ENCODE data around the gene BAD. TPM values are rescaled to one million over a fixed set of nuclear protein-coding genes. Genes with fewer than 3 reads are reported as not detected.
A peak's percentile ranks its signal among the peaks of the same experiment; 100 is the strongest.

The BAD gene
- total and polyA plus RNA-seq, 5 donors = 87.5 to 164 (median 121) TPM

GRCh38 chr11:64283092-64283491 is 1.4 kb downstream of the BAD start:
- Histone ChIP-seq H3K27me3 (ENCODE audit: control insufficient read depth, insufficient read depth) (no peaks in the 10 kb centered on the region), H3K4me3 (ENCODE audit: low read length) (no peak overlapping the region), H3K9me3 (ENCODE audit: control insufficient read depth, low read length) (no peaks in the 10 kb centered on the region), H3K27ac (ENCODE audit: low read length) (no peak overlapping the region), H3K4me1 (ENCODE audit: control insufficient read depth, insufficient read depth, low read length) (peaks cover 7% of the 10 kb centered on the region)
- intact Hi-C loops (cut with DNase I) = no loop called here
- no peak for ATAC-seq
- WGBS = 96% methylated on average over 3 of the region's 3 CpGs
- DNase-seq = peak in 1 of 3 donors; percentile 38

- no peaks in the 10 kb centered on the region for H3K9me3 ChIP-seq (ENCODE audit: control insufficient read depth, low read length)
- ATAC-seq (no peak), DNase-seq (peak in 1 of 3 donors; percentile 33)
- H3K27me3 ChIP-seq (ENCODE audit: control insufficient read depth, insufficient read depth) = no peaks in the 10 kb centered on the region
- 95% methylated on average over 22 of the region's 22 CpGs for WGBS
- no peak overlapping the region for H3K4me3 ChIP-seq (ENCODE audit: low read length)
- intact Hi-C loops (cut with DNase I) = no loop called here
- H3K27ac ChIP-seq (ENCODE audit: low read length) = no peak overlapping the region
- H3K4me1 ChIP-seq (ENCODE audit: control insufficient read depth, insufficient read depth, low read length) = peaks cover 7% of the 10 kb centered on the region
Measured at GRCh38 chr11:64281957-64282770, 2.3 kb downstream of the BAD start.

GRCh38 chr11:64278576-64279190 is 5.8 kb downstream of the BAD start:
- Histone ChIP-seq H3K4me1 (ENCODE audit: control insufficient read depth, insufficient read depth, low read length) (peaks cover 3% of the 10 kb centered on the region), H3K27me3 (ENCODE audit: control insufficient read depth, insufficient read depth) (no peaks in the 10 kb centered on the region), H3K9me3 (ENCODE audit: control insufficient read depth, low read length) (no peaks in the 10 kb centered on the region), H3K27ac (ENCODE audit: low read length) (no peak overlapping the region), H3K4me3 (ENCODE audit: low read length) (no peak overlapping the region)
- ATAC-seq (no peak), DNase-seq (peak in 1 of 3 donors; percentile 36)
- intact Hi-C loops (cut with DNase I) = no loop called here
- 80% methylated on average over 8 of the region's 8 CpGs for WGBS

GRCh38 chr11:64276653-64277431 is 7.6 kb downstream of the BAD start:
- intact Hi-C loops (cut with DNase I) = no loop called here
- peak in 2 of 3 donors; percentile 52 to 59 for DNase-seq
- WGBS = 77% methylated on average over 17 of the region's 17 CpGs
- H3K9me3 ChIP-seq (ENCODE audit: control insufficient read depth, low read length) = no peaks in the 10 kb centered on the region
- H3K27me3 ChIP-seq (ENCODE audit: control insufficient read depth, insufficient read depth) = no peaks in the 10 kb centered on the region
- peak; percentile 15 to 29 for ATAC-seq
- no peak overlapping the region for H3K4me3 ChIP-seq (ENCODE audit: low read length)
- peaks cover under 1% of the 10 kb centered on the region for H3K4me1 ChIP-seq (ENCODE audit: control insufficient read depth, insufficient read depth, low read length)
- no peak overlapping the region for H3K27ac ChIP-seq (ENCODE audit: low read length)

- Histone ChIP-seq H3K27me3 (ENCODE audit: control insufficient read depth, insufficient read depth) (no peaks in the 10 kb centered on the region), H3K9me3 (ENCODE audit: control insufficient read depth, low read length) (no peaks in the 10 kb centered on the region), H3K4me1 (ENCODE audit: control insufficient read depth, insufficient read depth, low read length) (no peaks in the 10 kb centered on the region), H3K4me3 (ENCODE audit: low read length) (no peak overlapping the region), H3K27ac (ENCODE audit: low read length) (no peak overlapping the region)
- DNase-seq (no peak), ATAC-seq (no peak)
- intact Hi-C loops (cut with DNase I) = no loop called here
- WGBS = 89% methylated on average over 2 of the region's 2 CpGs
Measured at GRCh38 chr11:64275841-64276240, 8.6 kb downstream of the BAD start.

GRCh38 chr11:64275031-64275800 is 9.2 kb downstream of the BAD start:
- WGBS = 89% methylated on average over 15 of the region's 15 CpGs
- DNase-seq (peak in 1 of 3 donors; percentile 39), ATAC-seq (no peak)
- no peak overlapping the region for H3K27ac ChIP-seq (ENCODE audit: low read length)
- intact Hi-C loops (cut with DNase I) = no loop called here
- no peaks in the 10 kb centered on the region for H3K9me3 ChIP-seq (ENCODE audit: control insufficient read depth, low read length)
- H3K27me3 ChIP-seq (ENCODE audit: control insufficient read depth, insufficient read depth) = no peaks in the 10 kb centered on the region
- no peak overlapping the region for H3K4me3 ChIP-seq (ENCODE audit: low read length)
- H3K4me1 ChIP-seq (ENCODE audit: control insufficient read depth, insufficient read depth, low read length) = no peaks in the 10 kb centered on the region

GRCh38 chr11:64269540-64270220 is 14.8 kb downstream of the BAD start:
- peak overlapping the region; percentile 99 for H3K27ac ChIP-seq (ENCODE audit: low read length)
- peak overlapping the region; percentile 69 for H3K4me3 ChIP-seq (ENCODE audit: low read length)
- ATAC-seq (peak; percentile 87 to 92), DNase-seq (peak; percentile 97 to 99 (median 99))
- H3K4me1 ChIP-seq (ENCODE audit: control insufficient read depth, insufficient read depth, low read length) = no peaks in the 10 kb centered on the region
- H3K9me3 ChIP-seq (ENCODE audit: control insufficient read depth, low read length) = no peaks in the 10 kb centered on the region
- under 1% methylated on average over 58 of the region's 58 CpGs for WGBS
- H3K27me3 ChIP-seq (ENCODE audit: control insufficient read depth, insufficient read depth) = no peaks in the 10 kb centered on the region
- intact Hi-C loops (cut with DNase I) = no loop called here

- H3K9me3 ChIP-seq (ENCODE audit: control insufficient read depth, low read length) = no peaks in the 10 kb centered on the region
- ATAC-seq (peak; percentile 12 to 38), DNase-seq (peak; percentile 82 to 88 (median 88))
- H3K27ac ChIP-seq (ENCODE audit: low read length) = peak overlapping the region; percentile 87
- intact Hi-C loops (cut with DNase I) = no loop called here
- WGBS = under 1% methylated on average over 34 of the region's 34 CpGs
- H3K4me3 ChIP-seq (ENCODE audit: low read length) = peak overlapping the region; percentile 46
- H3K4me1 ChIP-seq (ENCODE audit: control insufficient read depth, insufficient read depth, low read length) = no peaks in the 10 kb centered on the region
- H3K27me3 ChIP-seq (ENCODE audit: control insufficient read depth, insufficient read depth) = no peaks in the 10 kb centered on the region
Measured at GRCh38 chr11:64268893-64269539, 15.4 kb downstream of the BAD start.

- intact Hi-C loops (cut with DNase I) = no loop called here
- no peaks in the 10 kb centered on the region for H3K27me3 ChIP-seq (ENCODE audit: control insufficient read depth, insufficient read depth)
- DNase-seq (peak; percentile 88 to 94 (median 92)), ATAC-seq (peak; percentile 3 to 26)
- no peaks in the 10 kb centered on the region for H3K4me1 ChIP-seq (ENCODE audit: control insufficient read depth, insufficient read depth, low read length)
- peak overlapping the region; percentile 46 for H3K4me3 ChIP-seq (ENCODE audit: low read length)
- H3K27ac ChIP-seq (ENCODE audit: low read length) = peak overlapping the region; percentile 87
- 26% methylated on average over 23 of the region's 23 CpGs for WGBS
- no peaks in the 10 kb centered on the region for H3K9me3 ChIP-seq (ENCODE audit: control insufficient read depth, low read length)
Measured at GRCh38 chr11:64268025-64268892, 16.2 kb downstream of the BAD start.

Data from right cardiac atrium (tissue), 5 donors.